ENCODE data around the gene IFITM1. TPM values are rescaled to one million over a fixed set of nuclear protein-coding genes. Genes with fewer than 3 reads are reported as not detected.

Gene IFITM1
- polyA plus RNA-seq, 1 donor from 2014 or later, result 0.35 TPM

DNA sequence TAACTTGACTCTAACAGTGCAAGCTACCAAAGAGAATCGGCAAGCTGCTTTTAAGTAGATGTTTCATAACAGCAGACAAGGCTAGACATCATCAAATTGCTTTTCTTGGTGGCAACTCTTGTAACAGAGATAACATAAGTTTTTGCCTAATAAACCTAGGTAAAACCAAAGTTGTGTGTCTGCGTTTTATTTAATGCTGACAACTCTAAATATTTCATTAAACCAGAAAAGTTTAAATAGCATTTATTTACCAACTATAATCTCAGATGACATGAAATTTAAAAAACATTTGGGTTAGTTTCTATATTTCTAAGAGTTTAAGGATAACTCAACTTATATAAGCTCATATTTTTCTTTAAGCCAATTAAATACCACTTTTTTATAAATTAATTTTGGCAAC lies 26.1 kb downstream of the IFITM1 start:
- H4K20me1 ChIP-seq (ENCODE audit: insufficient read depth), result no peaks in the 10 kb centered on the region
- H3K9me3 ChIP-seq (ENCODE audit: low read length), result no peaks in the 10 kb centered on the region
- H2AFZ ChIP-seq (ENCODE audit: low read depth, low read length), result no peak overlapping the region
- TF ChIP-seq SMC3 (conservative IDR thresholded peaks at IDR 0.05; ENCODE audit: poor library complexity) (no peak), EP300 (conservative IDR thresholded peaks at IDR 0.05; ENCODE audit: poor library complexity, severe bottlenecking) (no peak), POLR2AphosphoS5 (IDR thresholded peaks at IDR 0.05) (no peak), EZH2 (IDR thresholded peaks at IDR 0.05; ENCODE audit: borderline replicate concordance, insufficient read depth, low read length, poor library complexity, severe bottlenecking) (no peak), RAD21 (conservative IDR thresholded peaks at IDR 0.05) (no peak), MXI1 (conservative IDR thresholded peaks at IDR 0.05; ENCODE audit: poor library complexity, severe bottlenecking) (no peak), REST (IDR thresholded peaks at IDR 0.05; ENCODE audit: borderline replicate concordance) (no peak), TAF1 (IDR thresholded peaks at IDR 0.05; ENCODE audit: low read depth) (no peak)
- TF ChIP-seq, protein P1, sequence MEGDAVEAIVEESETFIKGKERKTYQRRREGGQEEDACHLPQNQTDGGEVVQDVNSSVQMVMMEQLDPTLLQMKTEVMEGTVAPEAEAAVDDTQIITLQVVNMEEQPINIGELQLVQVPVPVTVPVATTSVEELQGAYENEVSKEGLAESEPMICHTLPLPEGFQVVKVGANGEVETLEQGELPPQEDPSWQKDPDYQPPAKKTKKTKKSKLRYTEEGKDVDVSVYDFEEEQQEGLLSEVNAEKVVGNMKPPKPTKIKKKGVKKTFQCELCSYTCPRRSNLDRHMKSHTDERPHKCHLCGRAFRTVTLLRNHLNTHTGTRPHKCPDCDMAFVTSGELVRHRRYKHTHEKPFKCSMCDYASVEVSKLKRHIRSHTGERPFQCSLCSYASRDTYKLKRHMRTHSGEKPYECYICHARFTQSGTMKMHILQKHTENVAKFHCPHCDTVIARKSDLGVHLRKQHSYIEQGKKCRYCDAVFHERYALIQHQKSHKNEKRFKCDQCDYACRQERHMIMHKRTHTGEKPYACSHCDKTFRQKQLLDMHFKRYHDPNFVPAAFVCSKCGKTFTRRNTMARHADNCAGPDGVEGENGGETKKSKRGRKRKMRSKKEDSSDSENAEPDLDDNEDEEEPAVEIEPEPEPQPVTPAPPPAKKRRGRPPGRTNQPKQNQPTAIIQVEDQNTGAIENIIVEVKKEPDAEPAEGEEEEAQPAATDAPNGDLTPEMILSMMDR (IDR thresholded peaks at IDR 0.05; ENCODE audit: poor library complexity, severe bottlenecking), result no peak
- H3K4me3 ChIP-seq (ENCODE audit: low read length), result no peak overlapping the region
- H3F3A ChIP-seq (ENCODE audit: insufficient read depth, low read length, poor library complexity, severe bottlenecking), result no peaks in the 10 kb centered on the region
- no peaks in the 10 kb centered on the region for H3K36me3 ChIP-seq (ENCODE audit: insufficient read depth, low read length)
- no peak overlapping the region for H3K27ac ChIP-seq (ENCODE audit: low read length)
- H3K4me2 ChIP-seq (ENCODE audit: low read length), result no peak overlapping the region
- no peaks in the 10 kb centered on the region for H3K27me3 ChIP-seq (ENCODE audit: insufficient read depth, low read depth, low read length)
- H3K9ac ChIP-seq (ENCODE audit: low read length), result no peak overlapping the region
- H3K9me2 ChIP-seq (ENCODE audit: insufficient read depth, low read length), result no peaks in the 10 kb centered on the region
- H3K79me2 ChIP-seq (replicated peaks; ENCODE audit: insufficient read depth, low read length), result no peaks in the 10 kb centered on the region

GRCh38 chr11:340539-341512 lies 27.0 kb downstream of the IFITM1 start:
- Histone ChIP-seq H3K9ac (ENCODE audit: low read length) (no peak overlapping the region), H3K79me2 (replicated peaks; ENCODE audit: insufficient read depth, low read length) (no peaks in the 10 kb centered on the region), H3K4me3 (ENCODE audit: low read length) (no peak overlapping the region), H3K27ac (ENCODE audit: low read length) (no peak overlapping the region), H4K20me1 (ENCODE audit: insufficient read depth) (no peaks in the 10 kb centered on the region), H3K27me3 (ENCODE audit: insufficient read depth, low read depth, low read length) (no peaks in the 10 kb centered on the region), H3K36me3 (ENCODE audit: insufficient read depth, low read length) (no peaks in the 10 kb centered on the region), H3F3A (ENCODE audit: insufficient read depth, low read length, poor library complexity, severe bottlenecking) (no peaks in the 10 kb centered on the region), H3K4me2 (ENCODE audit: low read length) (no peak overlapping the region), H3K9me3 (ENCODE audit: low read length) (no peaks in the 10 kb centered on the region), H3K9me2 (ENCODE audit: insufficient read depth, low read length) (no peaks in the 10 kb centered on the region), H2AFZ (ENCODE audit: low read depth, low read length) (no peak overlapping the region)
- TF ChIP-seq SMC3 (conservative IDR thresholded peaks at IDR 0.05; ENCODE audit: poor library complexity) (no peak), REST (IDR thresholded peaks at IDR 0.05; ENCODE audit: borderline replicate concordance) (no peak), MXI1 (conservative IDR thresholded peaks at IDR 0.05; ENCODE audit: poor library complexity, severe bottlenecking) (no peak), EP300 (conservative IDR thresholded peaks at IDR 0.05; ENCODE audit: poor library complexity, severe bottlenecking) (no peak), RAD21 (conservative IDR thresholded peaks at IDR 0.05) (no peak)

All from neural cell (in vitro differentiated cells).